Suprapubic skin (tissue), 4 donors: ENCODE measurements around the gene ARHGAP22. TPM values are rescaled to one million over a fixed set of nuclear protein-coding genes. Genes with fewer than 3 reads are reported as not detected.

Source experiments
- DNase-seq, 2 donors: peaks; one replicate each; pipeline ENCODE4 v3.0.0-alpha.2; 2019; ENCODE audit warnings: low spot score in 2 of 2
- H3K27ac ChIP-seq: fragments of 200-600 bp; sonication (generic); one replicate; pipeline ENCODE4 v1.5.1; 2019
- H3K27me3 ChIP-seq: fragments of 200-600 bp; sonication (generic); one replicate; pipeline ENCODE4 v1.5.1; 2019
- H3K36me3 ChIP-seq: fragments of 200-600 bp; sonication (generic); one replicate; pipeline ENCODE4 v1.5.1; 2019
- H3K4me1 ChIP-seq: fragments of 200-600 bp; sonication (generic); one replicate; pipeline ENCODE4 v1.5.1; 2019
- H3K4me3 ChIP-seq: fragments of 200-600 bp; sonication (generic); one replicate; pipeline ENCODE4 v1.5.1; 2019; ENCODE audit warnings: mild to moderate bottlenecking
- H3K9me3 ChIP-seq: fragments of 200-600 bp; sonication (generic); one replicate; pipeline ENCODE4 v1.5.1; 2019
- EP300 ChIP-seq: sonication (generic); formaldehyde crosslinking; IDR thresholded peaks from one replicate; pipeline ENCODE4 v1.6.1; 2017; ENCODE audit warnings: antibody characterized with exemption
- POLR2A ChIP-seq, 2 donors: fragments of 450-650 bp; IDR thresholded peaks; one replicate each; pipeline ENCODE4 v1.6.1; 2017; ENCODE audit warnings: antibody characterized with exemption in 2 of 2, mild to moderate bottlenecking in 2 of 2, moderate library complexity in 2 of 2
- POLR2AphosphoS5 ChIP-seq, 3 donors: sonication (generic); formaldehyde crosslinking; IDR thresholded peaks; one replicate each; pipeline ENCODE4 v1.6.1; 2017; ENCODE audit warnings: antibody characterized with exemption in 3 of 3
- WGBS: methylation state at CpG from one replicate; pipeline ENCODE4 v1.1.5; 2018; 5-methylcytosine and 5-hydroxymethylcytosine counted together
- total RNA-seq, 4 donors: library from RNA; depleted of rRNA; stranded (reverse); fragments of >200 nt; gene quantifications; one replicate each; pipeline ENCODE4 v1.1.0, GENCODE V29; 2016
- TF ChIP-seq, protein P1 (sequence below), 2 donors: fragments of 200-600 bp in 1 of 2; fragments of 450-650 bp in 1 of 2; sonication (generic) in 1 of 2; IDR thresholded peaks; one replicate each; pipeline ENCODE4 v1.5.1; 2016 to 2019; ENCODE audit warnings: antibody characterized with exemption in 2 of 2, mild to moderate bottlenecking in 1 of 2, moderate library complexity in 1 of 2

ARHGAP22 gene
- total RNA-seq, 4 donors from 2014 or later, result 0.98 to 7.2 (median 2.2) TPM

DNA sequence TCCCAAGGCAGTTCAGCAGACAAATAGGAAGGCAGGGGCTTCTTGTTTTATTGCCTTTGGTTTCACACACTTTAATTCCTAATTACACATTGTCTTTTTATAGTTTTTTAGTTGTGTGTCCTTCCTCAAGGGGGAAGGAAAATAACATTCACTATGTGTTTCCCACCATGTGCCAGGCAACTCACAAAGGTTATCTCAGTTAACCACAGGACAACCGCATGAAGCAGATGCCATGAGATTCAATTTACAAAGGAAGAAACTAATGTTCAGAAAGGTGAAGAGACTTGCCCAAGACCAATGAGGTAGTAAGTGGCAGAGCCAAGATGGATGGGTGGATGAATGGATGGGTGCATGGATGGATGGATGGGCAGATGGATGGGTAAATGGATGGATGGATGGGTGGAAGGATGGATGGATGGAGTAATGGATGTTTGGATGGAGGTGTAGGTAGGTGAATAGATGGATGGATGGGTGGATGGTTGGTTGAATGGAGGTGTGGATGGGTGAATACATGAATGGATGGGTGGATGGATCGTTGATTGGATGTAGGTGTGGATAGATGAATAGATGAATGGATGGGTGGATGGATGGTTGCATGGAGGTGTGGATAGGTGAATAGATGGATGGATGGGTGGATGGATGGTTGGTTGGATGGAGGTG lies 77.9 kb downstream of the ARHGAP22 start:
- H3K4me3 ChIP-seq, result no peak overlapping the region

DNA sequence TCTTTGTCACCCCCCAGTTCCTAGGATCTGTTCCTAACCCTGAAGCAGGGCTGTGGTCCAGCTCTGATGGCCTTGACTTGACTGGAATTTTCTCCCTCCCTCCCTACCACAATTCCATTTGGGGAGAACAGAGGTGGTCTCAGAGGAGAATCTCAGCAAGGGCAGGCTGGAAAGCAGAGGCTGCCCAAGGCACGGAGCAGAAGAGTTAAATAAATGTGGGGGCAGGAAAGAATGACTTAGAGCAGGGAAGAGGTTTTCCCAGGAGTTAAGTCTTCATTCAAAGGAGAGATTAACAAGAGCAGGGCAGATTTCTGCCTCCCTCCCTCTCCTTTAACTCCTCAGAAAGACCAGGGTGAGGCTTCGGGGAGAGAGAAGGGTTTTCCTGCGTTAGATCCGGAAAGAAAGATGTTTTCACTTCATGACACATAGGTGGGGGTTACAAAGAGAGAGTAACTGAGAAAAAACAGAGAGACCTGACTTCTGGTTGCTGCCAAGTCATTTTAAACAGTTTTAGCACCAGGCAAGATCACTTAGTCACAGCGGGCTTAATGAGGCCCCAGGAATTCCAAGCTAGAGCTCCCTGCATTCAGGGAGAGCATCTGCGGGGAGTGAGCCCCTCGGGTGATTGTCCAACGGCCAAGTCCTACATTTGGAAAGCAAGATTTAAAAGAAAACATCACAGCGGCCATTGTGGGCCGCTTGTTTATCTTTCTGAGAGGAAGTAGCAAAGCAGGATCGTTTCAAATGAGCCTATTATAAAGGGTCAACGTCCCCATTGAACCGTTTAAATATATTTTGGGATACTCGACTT lies 78.7 kb downstream of the ARHGAP22 start:
- no peak overlapping the region for H3K27ac ChIP-seq
- no peaks in the 10 kb centered on the region for H3K36me3 ChIP-seq
- H3K27me3 ChIP-seq, result peaks cover 36% of the 10 kb centered on the region
- no peak for TF ChIP-seq POLR2A (IDR thresholded peaks at IDR 0.05)
- TF ChIP-seq POLR2AphosphoS5 (IDR thresholded peaks at IDR 0.05), result no peak
- TF ChIP-seq, protein P1, sequence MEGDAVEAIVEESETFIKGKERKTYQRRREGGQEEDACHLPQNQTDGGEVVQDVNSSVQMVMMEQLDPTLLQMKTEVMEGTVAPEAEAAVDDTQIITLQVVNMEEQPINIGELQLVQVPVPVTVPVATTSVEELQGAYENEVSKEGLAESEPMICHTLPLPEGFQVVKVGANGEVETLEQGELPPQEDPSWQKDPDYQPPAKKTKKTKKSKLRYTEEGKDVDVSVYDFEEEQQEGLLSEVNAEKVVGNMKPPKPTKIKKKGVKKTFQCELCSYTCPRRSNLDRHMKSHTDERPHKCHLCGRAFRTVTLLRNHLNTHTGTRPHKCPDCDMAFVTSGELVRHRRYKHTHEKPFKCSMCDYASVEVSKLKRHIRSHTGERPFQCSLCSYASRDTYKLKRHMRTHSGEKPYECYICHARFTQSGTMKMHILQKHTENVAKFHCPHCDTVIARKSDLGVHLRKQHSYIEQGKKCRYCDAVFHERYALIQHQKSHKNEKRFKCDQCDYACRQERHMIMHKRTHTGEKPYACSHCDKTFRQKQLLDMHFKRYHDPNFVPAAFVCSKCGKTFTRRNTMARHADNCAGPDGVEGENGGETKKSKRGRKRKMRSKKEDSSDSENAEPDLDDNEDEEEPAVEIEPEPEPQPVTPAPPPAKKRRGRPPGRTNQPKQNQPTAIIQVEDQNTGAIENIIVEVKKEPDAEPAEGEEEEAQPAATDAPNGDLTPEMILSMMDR (IDR thresholded peaks at IDR 0.05), result no peak
- no peak for TF ChIP-seq EP300
- H3K4me3 ChIP-seq, result no peak overlapping the region
- peaks cover 16% of the 10 kb centered on the region for H3K4me1 ChIP-seq
- DNase-seq, result peak in 1 of 2 donors; percentile 23
- H3K9me3 ChIP-seq, result no peaks in the 10 kb centered on the region
- WGBS, result 34% methylated on average over 14 of the region's 14 CpGs

More for the DNA sequence above, 77.9 kb downstream of the ARHGAP22 start:
- 91% methylated on average over 2 of the region's 2 CpGs for WGBS
- DNase-seq, result peak in 1 of 2 donors; percentile 11
- no peak overlapping the region for H3K27ac ChIP-seq
- no peak for TF ChIP-seq POLR2A (IDR thresholded peaks at IDR 0.05)
- TF ChIP-seq EP300, result no peak
- peaks cover 29% of the 10 kb centered on the region for H3K27me3 ChIP-seq
- H3K9me3 ChIP-seq, result no peaks in the 10 kb centered on the region
- no peaks in the 10 kb centered on the region for H3K36me3 ChIP-seq
- peaks cover 16% of the 10 kb centered on the region for H3K4me1 ChIP-seq

DNA sequence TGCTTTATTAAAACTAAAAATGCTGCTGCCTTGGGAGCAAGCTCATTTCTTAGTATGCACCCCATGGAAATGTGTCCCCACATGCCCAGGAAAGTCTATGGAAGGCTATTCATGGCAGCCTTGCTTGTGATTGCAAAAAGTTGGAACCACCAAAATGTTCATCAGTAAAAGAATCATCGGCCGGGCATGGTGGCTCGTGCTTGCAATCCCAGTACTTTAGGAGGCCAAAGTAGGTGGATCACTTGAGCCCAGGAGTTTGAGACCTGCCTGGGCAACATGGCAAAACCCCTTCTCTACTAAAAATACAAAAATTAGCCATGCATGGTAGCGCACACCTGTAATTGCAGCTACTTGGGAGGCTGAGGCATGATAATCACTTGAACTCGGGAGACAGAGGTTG lies 79.8 kb downstream of the ARHGAP22 start:
- Histone ChIP-seq H3K36me3 (no peaks in the 10 kb centered on the region), H3K4me3 (no peak overlapping the region), H3K27ac (no peak overlapping the region), H3K4me1 (peaks cover 16% of the 10 kb centered on the region), H3K9me3 (no peaks in the 10 kb centered on the region), H3K27me3 (peaks cover 45% of the 10 kb centered on the region)
- WGBS, result 87% methylated on average over 5 of the region's 5 CpGs
- TF ChIP-seq EP300, result no peak
- no peak for TF ChIP-seq POLR2A (IDR thresholded peaks at IDR 0.05)
- TF ChIP-seq, protein P1 (IDR thresholded peaks at IDR 0.05), result no peak
- TF ChIP-seq POLR2AphosphoS5 (IDR thresholded peaks at IDR 0.05), result no peak
- peak in 1 of 2 donors; percentile 55 for DNase-seq

DNA sequence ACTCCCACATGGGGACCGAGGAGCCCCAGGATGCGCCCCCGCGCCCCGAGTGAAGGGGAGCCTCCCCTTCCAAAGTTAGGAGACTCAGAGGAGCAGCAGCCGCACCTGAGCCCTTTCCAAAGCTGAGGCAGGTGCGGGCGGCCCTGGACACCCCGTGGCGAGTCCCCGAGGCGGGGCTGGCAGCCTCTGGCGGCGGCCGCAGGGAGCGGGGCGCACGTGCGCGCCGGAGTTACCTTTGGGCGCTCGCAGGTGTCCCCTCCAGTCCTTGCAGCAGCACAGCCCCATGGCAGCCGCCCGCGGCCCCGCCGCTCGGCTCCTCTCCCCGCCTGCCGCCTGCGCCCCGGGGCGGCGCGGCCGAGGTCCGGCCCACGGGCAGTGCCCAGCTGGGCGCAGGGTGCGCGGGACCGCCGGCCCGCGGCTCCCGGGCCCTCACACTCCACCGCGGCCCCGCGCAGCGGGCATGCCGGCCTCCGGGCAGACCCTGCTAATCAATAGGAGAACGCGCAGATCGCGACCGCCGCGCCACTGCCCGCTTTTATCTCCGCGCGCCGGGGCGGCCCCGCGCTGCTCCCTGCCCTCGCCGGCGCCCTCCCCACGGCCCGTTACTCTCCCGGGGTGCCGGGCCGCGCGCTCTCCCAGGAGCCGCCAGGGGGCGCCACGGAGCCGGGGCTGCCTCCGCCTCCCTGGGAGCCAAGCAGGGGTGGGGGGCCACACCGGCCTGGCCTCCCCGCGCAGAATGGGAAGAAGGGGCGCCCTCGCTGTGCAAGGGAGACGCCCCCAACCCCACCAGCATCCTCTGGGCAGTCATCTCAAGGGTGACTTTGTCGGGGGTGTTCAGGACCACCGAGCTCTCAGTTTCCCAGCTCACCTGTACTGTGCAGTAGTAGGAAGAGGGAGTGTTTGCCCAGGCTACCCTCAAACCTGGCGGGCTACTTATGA lies 80.8 kb downstream of the ARHGAP22 start:
- WGBS, result 53% methylated on average over 5 of the region's 93 CpGs
- H3K4me3 ChIP-seq, result peak overlapping the region; percentile 51

More for the DNA sequence above, 80.8 kb downstream of the ARHGAP22 start:
- Histone ChIP-seq H3K27ac (no peak overlapping the region), H3K4me1 (peaks cover 16% of the 10 kb centered on the region), H3K27me3 (peaks cover 45% of the 10 kb centered on the region), H3K9me3 (no peaks in the 10 kb centered on the region), H3K36me3 (no peaks in the 10 kb centered on the region)
- TF ChIP-seq, protein P1 (IDR thresholded peaks at IDR 0.05), result peak in 1 of 2 donors; percentile 29
- TF ChIP-seq POLR2AphosphoS5 (IDR thresholded peaks at IDR 0.05), result no peak
- peak in 1 of 2 donors; percentile 72 for DNase-seq
